HG03064 (cell line): Measurements from ENCODE around the gene PPM1E.
"Not testable (repeated sequence)": the region's sequence is repeated elsewhere in the genome, so short reads cannot be mapped to it uniquely, and the experiment has no call there.

Experiments used
- ATAC-seq: cut with Tn5 transposase; IDR thresholded peaks from one replicate; pipeline ENCODE4 v1.9.1; 2021; ENCODE audit warnings: low read depth; ENCODE audit not compliant: unreplicated experiment

PPM1E gene

DNA sequence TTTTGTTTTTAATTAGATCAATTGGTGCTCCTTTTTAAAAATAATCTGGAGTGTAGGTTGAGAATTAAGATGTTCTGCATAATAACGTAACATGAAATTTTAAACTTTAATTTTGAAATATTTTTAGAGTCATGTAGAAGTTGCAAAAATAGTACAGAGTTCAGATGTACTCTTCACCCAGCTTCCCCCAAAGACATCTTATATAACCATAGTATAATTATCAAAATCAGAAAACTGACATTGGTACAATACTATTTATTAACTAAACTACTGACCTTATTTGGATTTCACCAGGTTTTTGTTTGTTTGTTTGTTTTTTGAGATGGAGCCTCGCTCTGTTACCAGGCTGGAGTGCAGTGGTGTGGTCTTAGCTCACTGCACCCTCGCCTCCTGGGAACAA lies 76.9 kb downstream of the PPM1E start:
- ATAC-seq, result no peak

DNA sequence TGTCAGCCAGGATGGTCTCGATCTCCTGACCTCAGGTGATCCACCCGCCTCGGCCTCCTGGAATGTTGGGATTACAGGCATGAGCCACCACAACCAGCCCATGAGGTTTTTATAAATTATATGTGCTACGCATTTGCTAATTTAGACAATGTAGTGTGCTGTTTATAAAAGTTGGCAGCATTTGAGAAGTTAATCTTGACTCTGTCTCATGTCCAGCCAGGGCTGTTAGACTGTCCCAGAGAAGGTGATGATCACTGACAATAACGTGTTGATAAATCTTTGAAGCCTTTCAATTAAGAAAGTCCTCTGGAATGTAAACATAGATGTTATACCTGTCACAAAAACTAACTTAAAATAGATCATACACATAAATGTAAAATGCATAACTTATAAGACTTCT lies 82.0 kb downstream of the PPM1E start:
- ATAC-seq, result no peak

GRCh38 chr17:58840820-58841612 lies 85.4 kb downstream of the PPM1E start:
- no peak for ATAC-seq

DNA sequence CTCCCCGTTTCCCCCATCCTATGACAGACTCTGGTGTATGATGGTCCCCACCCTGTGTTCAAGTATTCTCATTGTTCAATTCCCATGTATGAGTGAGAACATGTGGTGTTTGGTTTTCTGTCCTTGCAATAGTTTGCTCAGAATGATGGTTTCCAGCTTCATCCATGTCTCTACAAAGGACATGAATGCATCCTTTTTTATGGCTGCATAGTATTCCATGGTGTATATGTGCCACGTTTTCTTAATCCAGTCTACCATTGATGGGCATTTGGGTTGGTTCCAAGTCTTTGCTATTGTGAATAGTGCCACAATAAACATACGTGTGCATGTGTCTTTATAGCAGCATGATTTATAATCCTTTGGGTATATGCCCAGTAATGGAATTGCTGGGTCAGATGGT lies 90.8 kb downstream of the PPM1E start:
- not testable (repeated sequence) for ATAC-seq

- ATAC-seq, result not testable (repeated sequence)
Measured at GRCh38 chr17:58850106-58850505, 94.5 kb downstream of the PPM1E start.

- no peak for ATAC-seq
Measured at GRCh38 chr17:58865301-58865700, 109.6 kb downstream of the PPM1E start.

GRCh38 chr17:58870747-58871146 lies 115.1 kb downstream of the PPM1E start:
- ATAC-seq, result no peak

DNA sequence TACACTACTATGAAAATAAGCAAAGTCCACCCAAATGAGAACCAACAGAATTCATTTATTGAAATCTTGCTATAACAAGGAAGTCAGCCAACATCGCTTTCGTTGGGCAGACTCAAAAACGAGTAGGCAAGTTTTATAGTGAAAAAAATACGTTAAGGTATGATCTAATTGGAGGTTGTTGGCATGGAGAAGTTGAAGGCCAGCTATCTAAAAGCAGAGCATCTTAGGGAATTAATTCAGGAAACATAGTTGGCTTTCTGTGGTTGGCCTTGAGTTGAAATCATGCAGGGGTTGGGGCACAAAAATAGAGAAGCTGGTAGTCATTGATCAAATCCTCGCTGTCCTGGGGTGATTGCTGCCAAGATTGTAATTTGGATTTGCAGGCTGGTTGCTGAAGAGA lies 118.3 kb downstream of the PPM1E start:
- no peak for ATAC-seq

DNA sequence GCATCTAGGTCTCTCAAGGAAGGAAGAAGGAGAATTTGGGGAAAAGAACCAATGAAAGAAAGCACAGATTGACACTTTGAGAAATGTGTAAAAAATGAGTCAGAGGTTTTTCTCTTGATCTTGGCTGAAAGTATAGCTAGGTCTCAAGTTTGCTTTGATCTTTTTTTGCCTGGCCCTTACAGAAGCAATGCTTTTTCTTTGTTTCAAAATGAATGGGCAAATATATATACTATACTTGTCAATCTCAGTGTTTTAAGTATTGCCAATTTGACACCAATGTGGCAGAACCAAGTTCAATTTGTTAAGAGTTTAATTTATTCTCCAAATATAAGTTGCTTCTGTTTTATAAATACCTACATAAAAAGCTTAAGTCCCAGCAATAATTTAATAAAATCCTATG lies 119.6 kb downstream of the PPM1E start:
- no peak for ATAC-seq

- ATAC-seq, result no peak
Measured at GRCh38 chr17:58884161-58884560, 128.5 kb downstream of the PPM1E start.

DNA sequence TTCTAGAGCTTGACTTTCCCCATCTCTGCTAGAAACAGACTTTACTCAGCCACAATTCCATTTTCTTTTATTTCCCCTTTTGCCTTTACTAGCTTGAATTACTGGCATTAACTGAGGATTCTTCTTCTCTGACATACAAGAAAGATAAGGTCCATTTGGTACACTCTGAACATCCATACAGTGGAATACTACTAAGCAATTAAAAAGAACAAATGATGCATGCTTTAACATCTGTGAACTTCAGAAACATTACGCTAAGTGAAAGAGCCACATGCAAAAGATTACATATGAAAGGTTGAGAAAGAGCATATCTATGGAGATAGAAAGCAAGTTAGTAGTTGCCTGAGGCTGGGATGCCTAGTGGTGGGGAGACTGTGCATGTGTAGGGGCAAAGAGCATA lies 130.9 kb downstream of the PPM1E start:
- ATAC-seq, result no peak

DNA sequence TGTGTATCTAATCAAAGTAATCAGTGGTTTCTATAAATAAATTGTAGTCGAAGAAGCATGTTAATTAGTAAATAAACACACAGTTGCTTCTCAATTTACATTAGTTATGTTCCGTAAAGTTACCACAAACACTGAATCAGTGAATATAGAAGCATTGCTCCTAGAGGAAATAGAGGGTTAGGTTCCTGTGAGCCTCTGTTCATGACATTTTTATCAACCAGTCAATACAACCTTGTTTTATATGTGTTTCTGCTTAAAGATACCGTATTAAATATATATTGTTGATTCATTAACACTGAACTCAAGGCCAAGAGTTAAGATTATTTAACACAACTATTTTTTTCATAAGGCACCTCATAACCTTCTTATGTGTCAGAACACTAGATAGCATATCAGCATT lies 134.3 kb downstream of the PPM1E start:
- ATAC-seq, result no peak

GRCh38 chr17:58899191-58899590 lies 143.5 kb downstream of the PPM1E start:
- ATAC-seq, result no peak

- no peak for ATAC-seq
Measured at GRCh38 chr17:58902322-58902721, 146.7 kb downstream of the PPM1E start.

- ATAC-seq, result no peak
Measured at GRCh38 chr17:58911741-58912343, 156.2 kb downstream of the PPM1E start.

DNA sequence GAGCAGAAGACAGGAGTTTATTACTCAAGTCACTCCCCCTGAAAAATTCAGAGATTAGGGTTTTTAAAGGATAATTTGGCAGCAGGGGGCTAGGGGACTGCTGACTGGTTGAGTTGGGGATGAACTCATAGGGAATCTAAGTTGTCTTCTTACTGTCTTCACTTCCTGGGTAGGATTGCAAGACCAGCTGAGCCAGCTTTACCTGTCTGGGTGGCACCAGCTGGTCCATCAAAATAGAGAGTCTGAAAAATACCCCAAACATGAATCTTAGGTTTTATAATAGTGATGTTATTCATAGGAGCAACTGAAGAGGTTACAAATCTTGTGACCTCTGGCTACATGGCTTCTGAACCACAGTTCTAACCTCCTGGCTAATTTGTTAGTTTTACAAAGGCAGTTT lies 157.9 kb downstream of the PPM1E start:
- no peak for ATAC-seq

DNA sequence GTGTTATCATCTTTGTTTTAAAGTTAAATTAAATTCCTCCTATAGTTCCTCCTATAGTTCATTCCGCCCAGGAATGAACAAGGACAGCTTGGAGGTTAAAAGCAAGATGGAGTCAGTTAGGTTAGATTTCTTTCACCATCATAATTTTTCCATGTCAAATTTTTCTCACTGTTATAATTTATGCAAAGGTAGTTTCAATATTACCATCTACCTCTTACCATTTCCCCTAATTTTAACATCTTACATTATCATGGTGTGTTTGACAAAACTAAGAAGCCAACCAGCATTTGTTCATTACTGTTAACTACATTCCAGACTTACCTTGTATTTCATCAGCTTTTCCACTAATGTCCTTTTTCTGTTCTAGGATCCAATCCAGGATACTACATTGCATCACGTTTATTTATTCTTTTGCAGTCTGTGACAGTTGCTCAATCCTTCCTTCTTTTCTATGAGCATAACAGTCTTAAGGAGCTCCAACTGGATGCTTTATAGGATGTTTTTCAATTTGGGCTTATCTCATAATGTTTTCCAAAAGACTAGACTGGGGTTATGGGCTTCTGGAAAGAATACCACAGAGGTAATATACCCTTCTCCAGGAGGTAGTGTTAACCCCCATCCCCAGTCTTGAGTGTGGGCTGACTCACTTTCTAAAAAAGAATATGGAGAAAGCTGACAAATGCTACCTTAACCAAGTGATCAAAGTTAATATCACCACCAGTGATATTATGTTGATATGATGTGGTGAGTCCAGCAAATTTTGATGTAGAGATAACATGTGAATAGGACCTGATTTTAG lies 158.5 kb downstream of the PPM1E start:
- ATAC-seq, result no peak

- no peak for ATAC-seq
Measured at GRCh38 chr17:58917228-58917627, 161.6 kb downstream of the PPM1E start.

GRCh38 chr17:58918072-58918471 lies 162.4 kb downstream of the PPM1E start:
- ATAC-seq, result no peak

DNA sequence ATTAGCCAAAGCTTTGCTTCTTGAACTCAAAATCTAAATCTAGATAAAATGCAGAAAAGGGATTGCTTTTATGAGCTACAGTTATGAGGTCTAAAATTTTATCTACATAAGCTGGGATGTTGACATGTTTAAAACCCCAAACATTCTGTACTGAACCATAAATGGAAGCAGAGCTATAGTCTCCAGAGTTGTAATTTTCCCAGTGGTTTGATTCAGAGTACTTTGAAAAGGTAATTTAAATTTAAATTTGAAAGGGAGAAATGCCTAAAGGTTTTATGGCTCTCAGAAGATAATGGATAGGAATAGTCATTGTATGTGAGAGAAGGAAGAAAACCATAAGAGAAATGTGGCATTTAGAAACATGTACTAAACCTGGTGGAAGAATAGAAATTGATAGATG lies 163.2 kb downstream of the PPM1E start:
- no peak for ATAC-seq

- no peak for ATAC-seq
Measured at GRCh38 chr17:58920773-58921172, 165.1 kb downstream of the PPM1E start.

DNA sequence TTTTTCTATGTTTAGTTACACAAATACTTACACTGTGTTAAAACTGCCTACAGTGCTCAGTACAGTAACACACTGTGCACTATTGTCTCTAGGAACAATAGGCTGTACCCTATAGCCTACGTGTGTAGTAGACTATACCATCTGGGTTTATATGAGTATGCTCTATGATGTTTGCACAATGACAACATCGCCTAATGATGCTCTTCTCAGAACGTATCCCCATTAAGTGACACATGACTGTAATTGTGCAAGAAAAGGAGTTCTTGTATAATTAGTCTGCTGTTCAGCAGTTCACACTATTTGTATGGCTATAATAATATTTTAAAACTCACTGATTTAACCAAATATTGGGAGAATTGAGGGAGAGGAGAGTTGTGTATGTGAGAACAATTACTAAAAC lies 177.3 kb downstream of the PPM1E start:
- no peak for ATAC-seq
